ENCODE data around the gene FAM50B. TPM values are rescaled to one million over a fixed set of nuclear protein-coding genes. Genes with fewer than 3 reads are reported as not detected.

FAM50B gene
- total RNA-seq, 3 donors from 2014 or later (not counting 1 experiment from before 2014, with no cell fraction given): 1.9 to 4.7 (median 1.9) TPM

Other genes starting within 250 kb of the FAM50B start
- gene PXDC1, start 97.7 kb upstream of the FAM50B start, total RNA-seq: under 1 TPM in 2 of 3 donors, not detected in 1; 0.28 TPM
- not detected for gene FAM217A, start 229.8 kb downstream of the FAM50B start, total RNA-seq

Data from natural killer cell (primary cell).